Measurements from ENCODE around the gene RHBDL1. TPM values are rescaled to one million over a fixed set of nuclear protein-coding genes. Genes with fewer than 3 reads are reported as not detected.

Gene RHBDL1
- total RNA-seq, 1 experiment from 2014 or later: 1.4 TPM

Other genes starting within 250 kb of the RHBDL1 start
- 53.0 to 84.9 TPM (median 71.0 TPM) in 5 replicates for gene CAPN15, start 148.0 kb upstream of the RHBDL1 start, total RNA-seq (2022; extraction: Qiagen RNA extraction; ENCODE audit: low read depth)
- 0.05 to 0.17 TPM (median 0.09 TPM) in 5 replicates for gene PRR35, start 115.3 kb upstream of the RHBDL1 start, total RNA-seq (2022; extraction: Qiagen RNA extraction; ENCODE audit: low read depth)
- gene NHLRC4, start 108.7 kb upstream of the RHBDL1 start, total RNA-seq (2022; extraction: Qiagen RNA extraction; ENCODE audit: low read depth): 0.15 to 0.30 TPM (median 0.21 TPM) in 5 replicates
- 30.3 to 41.5 TPM (median 38.5 TPM) in 5 replicates for gene PIGQ, start 105.7 kb upstream of the RHBDL1 start, total RNA-seq (2022; extraction: Qiagen RNA extraction; ENCODE audit: low read depth)
- 12.6 to 20.4 TPM (median 17.2 TPM) in 5 replicates for gene RAB40C, start 85.6 kb upstream of the RHBDL1 start, total RNA-seq (2022; extraction: Qiagen RNA extraction; ENCODE audit: low read depth)
- 0.13 to 0.23 TPM (median 0.16 TPM) in 5 replicates for gene WFIKKN1, start 44.7 kb upstream of the RHBDL1 start, total RNA-seq (2022; extraction: Qiagen RNA extraction; ENCODE audit: low read depth)
- gene METTL26, start 39.4 kb upstream of the RHBDL1 start, total RNA-seq (2022; extraction: Qiagen RNA extraction; ENCODE audit: low read depth): 85.8 to 135 TPM (median 124 TPM) in 5 replicates
- gene MCRIP2, start 33.8 kb upstream of the RHBDL1 start, total RNA-seq (2022; extraction: Qiagen RNA extraction; ENCODE audit: low read depth): 25.3 to 44.8 TPM (median 38.3 TPM) in 5 replicates
- gene WDR90, start 26.3 kb upstream of the RHBDL1 start, total RNA-seq (2022; extraction: Qiagen RNA extraction; ENCODE audit: low read depth): 17.8 to 36.9 TPM (median 28.9 TPM) in 5 replicates
- gene RHOT2, start 7.5 kb upstream of the RHBDL1 start, total RNA-seq (2022; extraction: Qiagen RNA extraction; ENCODE audit: low read depth): 64.2 to 95.4 TPM (median 87.5 TPM) in 5 replicates
- gene STUB1, start 4.7 kb downstream of the RHBDL1 start, total RNA-seq (2022; extraction: Qiagen RNA extraction; ENCODE audit: low read depth): 91.8 to 121 TPM (median 114 TPM) in 5 replicates
- 67.9 to 83.7 TPM (median 77.0 TPM) in 5 replicates for gene JMJD8, start 8.7 kb downstream of the RHBDL1 start, total RNA-seq (2022; extraction: Qiagen RNA extraction; ENCODE audit: low read depth)
- 4.7 to 6.4 TPM (median 6.0 TPM) in 5 replicates for gene WDR24, start 14.7 kb downstream of the RHBDL1 start, total RNA-seq (2022; extraction: Qiagen RNA extraction; ENCODE audit: low read depth)
- 1.5 to 2.9 TPM (median 2.5 TPM) in 5 replicates for gene FBXL16, start 30.1 kb downstream of the RHBDL1 start, total RNA-seq (2022; extraction: Qiagen RNA extraction; ENCODE audit: low read depth)
- 79.7 to 194 TPM (median 166 TPM) in 5 replicates for gene METRN, start 39.4 kb downstream of the RHBDL1 start, total RNA-seq (2022; extraction: Qiagen RNA extraction; ENCODE audit: low read depth)
- gene ANTKMT, start 45.5 kb downstream of the RHBDL1 start, total RNA-seq (2022; extraction: Qiagen RNA extraction; ENCODE audit: low read depth): 26.6 to 61.4 TPM (median 50.6 TPM) in 5 replicates
- gene CCDC78, start 50.8 kb downstream of the RHBDL1 start, total RNA-seq (2022; extraction: Qiagen RNA extraction; ENCODE audit: low read depth): 3.6 to 6.4 TPM (median 5.5 TPM) in 5 replicates
- gene HAGHL, start 51.4 kb downstream of the RHBDL1 start, total RNA-seq (2022; extraction: Qiagen RNA extraction; ENCODE audit: low read depth): 15.6 to 20.5 TPM (median 17.4 TPM) in 5 replicates
- gene CIAO3, start 65.3 kb downstream of the RHBDL1 start, total RNA-seq (2022; extraction: Qiagen RNA extraction; ENCODE audit: low read depth): 18.9 to 25.8 TPM (median 23.7 TPM) in 5 replicates
- gene MSLN, start 85.1 kb downstream of the RHBDL1 start, total RNA-seq (2022; extraction: Qiagen RNA extraction; ENCODE audit: low read depth): 2.1 to 2.5 TPM (median 2.2 TPM) in 5 replicates
- 34.1 to 56.4 TPM (median 47.4 TPM) in 5 replicates for gene RPUSD1, start 112.7 kb downstream of the RHBDL1 start, total RNA-seq (2022; extraction: Qiagen RNA extraction; ENCODE audit: low read depth)
- gene CHTF18, start 112.9 kb downstream of the RHBDL1 start, total RNA-seq (2022; extraction: Qiagen RNA extraction; ENCODE audit: low read depth): 13.3 to 26.7 TPM (median 24.8 TPM) in 5 replicates
- gene GNG13, start 125.1 kb downstream of the RHBDL1 start, total RNA-seq (2022; extraction: Qiagen RNA extraction; ENCODE audit: low read depth): not detected in 5 replicates

All from A549 treated with DMSO at 1 μM for 4 hours (cell line).